ENCODE results near the gene CSGALNACT2. TPM values are rescaled to one million over a fixed set of nuclear protein-coding genes. Genes with fewer than 3 reads are reported as not detected.

CSGALNACT2 gene
- total and polyA plus RNA-seq, 12 donors = 4.6 to 12.9 (median 9.6) TPM

DNA sequence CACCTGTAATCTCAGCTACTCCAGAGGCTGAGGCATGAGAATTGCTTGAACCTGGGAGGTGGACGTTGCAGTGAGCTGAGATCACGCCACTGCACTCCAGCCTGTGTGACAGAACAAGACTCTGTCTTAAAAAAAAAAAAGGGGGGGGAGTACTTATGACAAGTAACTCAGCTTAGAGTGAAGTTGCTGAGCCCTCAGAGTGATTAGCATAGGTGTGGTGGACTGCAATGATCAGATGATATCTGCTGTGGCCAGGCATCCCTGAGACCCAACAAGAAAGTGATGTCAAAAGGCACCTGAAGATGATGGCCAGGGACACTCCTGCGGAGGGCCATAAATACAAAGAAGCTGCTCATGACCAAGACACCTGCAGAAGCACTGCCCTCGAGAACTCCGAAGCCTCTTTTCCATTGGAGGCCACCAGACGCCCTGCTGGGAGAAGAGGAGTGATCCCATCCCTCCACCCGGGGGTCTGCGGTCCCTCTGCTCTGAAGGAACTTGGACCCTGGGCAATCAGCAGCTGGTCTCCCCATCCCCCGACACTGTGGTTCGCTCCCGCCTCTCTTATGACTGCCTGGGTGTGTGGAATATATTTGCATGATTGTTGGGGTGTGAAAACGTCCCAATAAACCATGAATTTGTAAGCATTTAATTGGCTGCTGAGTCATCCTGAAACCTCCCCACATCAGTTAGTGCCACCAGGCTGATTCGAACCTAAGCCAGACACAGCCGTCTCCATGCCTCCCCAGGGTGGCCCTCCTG is 82.6 kb downstream of the CSGALNACT2 start:
- WGBS, 2 donors = 71 to 74% methylated on average over 14 of the region's 14 CpGs
- peaks cover 0 to 34% (median 4%) of the 10 kb centered on the region in 7 donors for H3K27me3 ChIP-seq

DNA sequence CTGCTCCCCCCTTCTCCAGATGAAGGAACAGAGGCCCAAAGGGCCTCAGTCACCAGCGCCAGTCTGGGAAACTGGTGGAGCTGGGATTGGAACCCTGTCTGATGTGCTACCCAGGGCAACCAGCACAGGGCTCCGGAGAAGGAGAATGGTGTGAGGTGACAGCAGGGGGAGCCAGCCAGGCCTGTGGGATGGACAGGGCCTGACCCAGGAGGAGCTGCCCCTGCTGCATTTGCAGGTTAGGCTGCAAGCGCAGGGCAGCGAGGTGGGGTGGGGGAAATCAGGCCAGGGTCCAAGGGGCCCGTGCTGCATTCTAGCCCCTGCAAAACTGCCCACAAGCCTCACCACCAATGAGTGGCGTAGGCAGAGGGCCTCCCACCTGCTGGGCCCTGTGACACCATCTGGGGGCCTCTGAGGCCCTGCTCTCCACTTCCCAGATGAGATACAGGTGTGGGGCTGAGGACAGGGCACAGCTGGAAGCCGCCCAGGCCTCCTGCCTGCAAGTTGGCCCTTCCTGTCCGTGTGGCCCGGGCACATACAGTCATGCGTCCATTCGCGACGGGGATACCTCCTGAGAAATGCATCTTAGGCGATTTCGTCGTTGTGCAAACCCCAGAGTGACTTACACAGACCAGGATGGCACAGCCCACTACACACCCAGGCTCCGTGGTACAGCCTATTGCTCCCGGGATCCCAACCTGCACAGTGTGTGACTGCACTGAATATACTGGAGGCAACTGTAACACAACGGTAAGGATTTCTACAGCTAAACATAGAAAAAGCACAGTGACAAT is 83.4 kb downstream of the CSGALNACT2 start:
- Histone ChIP-seq H3K27me3 (peaks cover 0 to 34% (median 4%) of the 10 kb centered on the region in 7 donors), H3K4me3 (no peak overlapping the region), H3K4me1 (no peaks in the 10 kb centered on the region), H3K36me3 (no peaks in the 10 kb centered on the region), H3K27ac (no peak overlapping the region), H3K9me3 (no peaks in the 10 kb centered on the region)
- TF ChIP-seq, protein P1, sequence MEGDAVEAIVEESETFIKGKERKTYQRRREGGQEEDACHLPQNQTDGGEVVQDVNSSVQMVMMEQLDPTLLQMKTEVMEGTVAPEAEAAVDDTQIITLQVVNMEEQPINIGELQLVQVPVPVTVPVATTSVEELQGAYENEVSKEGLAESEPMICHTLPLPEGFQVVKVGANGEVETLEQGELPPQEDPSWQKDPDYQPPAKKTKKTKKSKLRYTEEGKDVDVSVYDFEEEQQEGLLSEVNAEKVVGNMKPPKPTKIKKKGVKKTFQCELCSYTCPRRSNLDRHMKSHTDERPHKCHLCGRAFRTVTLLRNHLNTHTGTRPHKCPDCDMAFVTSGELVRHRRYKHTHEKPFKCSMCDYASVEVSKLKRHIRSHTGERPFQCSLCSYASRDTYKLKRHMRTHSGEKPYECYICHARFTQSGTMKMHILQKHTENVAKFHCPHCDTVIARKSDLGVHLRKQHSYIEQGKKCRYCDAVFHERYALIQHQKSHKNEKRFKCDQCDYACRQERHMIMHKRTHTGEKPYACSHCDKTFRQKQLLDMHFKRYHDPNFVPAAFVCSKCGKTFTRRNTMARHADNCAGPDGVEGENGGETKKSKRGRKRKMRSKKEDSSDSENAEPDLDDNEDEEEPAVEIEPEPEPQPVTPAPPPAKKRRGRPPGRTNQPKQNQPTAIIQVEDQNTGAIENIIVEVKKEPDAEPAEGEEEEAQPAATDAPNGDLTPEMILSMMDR (IDR thresholded peaks at IDR 0.05) = peak in 2 of 9 donors; percentile 12 to 23
- peak in 1 of 8 donors; percentile 46 for ATAC-seq
- intact Hi-C loops (cut with DNase I) = no loop called here
- WGBS, 2 donors = 75% methylated on average over 19 of the region's 19 CpGs
- peak in 1 of 2 donors; percentile 8 for DNase-seq

More for the DNA sequence above, 82.6 kb downstream of the CSGALNACT2 start:
- TF ChIP-seq, protein P1 (IDR thresholded peaks at IDR 0.05) = no peak
- Histone ChIP-seq H3K27ac (no peak overlapping the region), H3K9me3 (no peaks in the 10 kb centered on the region), H3K4me3 (no peak overlapping the region), H3K4me1 (no peaks in the 10 kb centered on the region), H3K36me3 (no peaks in the 10 kb centered on the region)
- peak in 1 of 2 donors; percentile 6 for DNase-seq
- no peak for ATAC-seq
- intact Hi-C loops (cut with DNase I) = no loop called here

DNA sequence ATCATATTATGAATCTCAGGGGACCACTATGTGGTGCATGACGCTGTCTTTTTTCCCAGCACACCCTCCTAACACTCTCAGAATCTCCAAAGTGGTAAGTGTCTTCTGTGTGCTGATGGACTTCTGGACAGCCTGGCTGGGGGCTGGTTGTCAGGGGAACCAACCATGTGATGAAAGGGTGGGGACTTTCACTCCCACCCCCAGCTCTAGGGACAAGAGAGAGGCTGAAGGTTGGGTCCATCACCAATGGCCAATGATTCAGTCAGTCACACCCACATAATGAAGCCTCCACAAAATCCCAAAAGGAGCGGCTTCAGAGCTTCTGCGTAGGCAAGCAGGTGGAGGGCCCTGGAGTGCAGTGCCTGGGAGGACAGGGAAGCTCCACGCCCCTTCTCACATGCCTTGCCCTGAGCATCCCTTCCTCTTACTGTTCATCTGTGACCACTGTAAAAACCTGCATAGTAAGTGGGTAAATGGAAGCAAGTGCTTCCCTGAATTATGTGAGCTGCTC is 84.0 kb downstream of the CSGALNACT2 start:
- Histone ChIP-seq H3K4me1 (no peaks in the 10 kb centered on the region), H3K36me3 (no peaks in the 10 kb centered on the region), H3K27me3 (peaks cover 0 to 35% (median 4%) of the 10 kb centered on the region in 7 donors), H3K27ac (no peak overlapping the region), H3K9me3 (no peaks in the 10 kb centered on the region), H3K4me3 (no peak overlapping the region)
- ATAC-seq (no peak), DNase-seq (no peak)
- WGBS, 2 donors = 80 to 85% methylated on average over 4 of the region's 4 CpGs
- TF ChIP-seq, protein P1 (IDR thresholded peaks at IDR 0.05) = no peak
- intact Hi-C loops (cut with DNase I) = no loop called here

DNA sequence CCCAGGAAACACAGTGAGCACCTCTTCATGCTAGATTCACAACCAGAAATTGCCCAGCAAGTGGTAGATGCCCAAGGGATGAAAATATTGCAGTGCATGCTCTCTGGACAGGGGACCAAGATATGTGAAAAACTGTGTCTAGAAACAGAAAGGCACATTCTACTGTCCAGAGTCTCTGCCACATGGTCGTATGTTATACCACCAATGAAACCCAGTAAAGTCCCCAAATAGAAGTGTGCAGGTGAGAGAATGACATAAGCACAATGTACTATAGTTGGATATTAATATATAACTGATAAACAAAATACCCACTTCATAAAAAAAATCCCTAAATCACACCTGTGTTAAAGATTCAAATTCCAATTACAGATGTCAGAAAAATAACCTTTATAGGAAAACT is 84.8 kb downstream of the CSGALNACT2 start:
- intact Hi-C loops (cut with DNase I) = no loop called here
- ATAC-seq (no peak), DNase-seq (no peak)
- Histone ChIP-seq H3K4me1 (no peaks in the 10 kb centered on the region), H3K4me3 (no peak overlapping the region), H3K9me3 (no peaks in the 10 kb centered on the region), H3K27me3 (peaks cover 0 to 35% (median 7%) of the 10 kb centered on the region in 7 donors), H3K36me3 (no peaks in the 10 kb centered on the region), H3K27ac (no peak overlapping the region)
- WGBS, 2 donors = 57 to 66% methylated on average over 1 of the region's 1 CpG
- TF ChIP-seq, protein P1 (IDR thresholded peaks at IDR 0.05) = no peak

All from heart right ventricle (tissue), 16 donors.